Fibroblast of the aortic adventitia (primary cell): ENCODE data around the gene CA10. TPM values are rescaled to one million over a fixed set of nuclear protein-coding genes. Genes with fewer than 3 reads are reported as not detected.

Source experiments
- DNase-seq: peaks from one replicate; pipeline ENCODE4 v3.0.0-alpha.2; 2010; ENCODE audit warnings: low read depth
- H3K4me3 ChIP-seq: 2 replicates; pipeline ENCODE4 v1.5.1; 2011; ENCODE audit warnings: low read depth, mild to moderate bottlenecking, control low read depth, low read length, moderate library complexity
- CTCF ChIP-seq: IDR thresholded peaks from 2 replicates; pipeline ENCODE4 v1.5.1; 2011; ENCODE audit warnings: mild to moderate bottlenecking, low read length, control low read depth, inconsistent platforms; ENCODE audit not compliant: insufficient read depth
- total RNA-seq: library from RNA; depleted of rRNA; stranded (reverse); fragments of >200 nt; gene quantifications from 2 replicates; pipeline ENCODE4 v1.2.3, GENCODE V29; 2012; ENCODE audit warnings: low replicate concordance

The CA10 gene
- total RNA-seq, 1 donor = not detected

- DNase-seq = no peak
- no peak for TF ChIP-seq CTCF
- no peak overlapping the region for H3K4me3 ChIP-seq
Observed at GRCh38 chr17:51933647-51934046, 224.9 kb downstream of the CA10 start.

- no peak for TF ChIP-seq CTCF
- DNase-seq = no peak
- no peak overlapping the region for H3K4me3 ChIP-seq
Observed at GRCh38 chr17:51926448-51926847, 232.1 kb downstream of the CA10 start.

- no peak overlapping the region for H3K4me3 ChIP-seq
- DNase-seq = no peak
- no peak for TF ChIP-seq CTCF
Observed at GRCh38 chr17:51921500-51921899, 237.0 kb downstream of the CA10 start.

- TF ChIP-seq CTCF = no peak
- no peak for DNase-seq
- no peak overlapping the region for H3K4me3 ChIP-seq
Observed at GRCh38 chr17:51914577-51914976, 243.9 kb downstream of the CA10 start.

- no peak overlapping the region for H3K4me3 ChIP-seq
- DNase-seq = no peak
- TF ChIP-seq CTCF = no peak
Observed at GRCh38 chr17:51913491-51914205, 244.9 kb downstream of the CA10 start.

GRCh38 chr17:51912939-51913338 is 245.6 kb downstream of the CA10 start:
- H3K4me3 ChIP-seq = no peak overlapping the region
- no peak for TF ChIP-seq CTCF
- DNase-seq = no peak

GRCh38 chr17:51911237-51911636 is 247.3 kb downstream of the CA10 start:
- TF ChIP-seq CTCF = no peak
- H3K4me3 ChIP-seq = no peak overlapping the region
- no peak for DNase-seq
